ENCODE results near the gene GHRHR. TPM values are rescaled to one million over a fixed set of nuclear protein-coding genes. Genes with fewer than 3 reads are reported as not detected.

Gene GHRHR
- total and polyA plus RNA-seq, 10 of the 15 experiments (the other 5 are each of a cell fraction or from before 2014, with no cell fraction given) = not detected

DNA sequence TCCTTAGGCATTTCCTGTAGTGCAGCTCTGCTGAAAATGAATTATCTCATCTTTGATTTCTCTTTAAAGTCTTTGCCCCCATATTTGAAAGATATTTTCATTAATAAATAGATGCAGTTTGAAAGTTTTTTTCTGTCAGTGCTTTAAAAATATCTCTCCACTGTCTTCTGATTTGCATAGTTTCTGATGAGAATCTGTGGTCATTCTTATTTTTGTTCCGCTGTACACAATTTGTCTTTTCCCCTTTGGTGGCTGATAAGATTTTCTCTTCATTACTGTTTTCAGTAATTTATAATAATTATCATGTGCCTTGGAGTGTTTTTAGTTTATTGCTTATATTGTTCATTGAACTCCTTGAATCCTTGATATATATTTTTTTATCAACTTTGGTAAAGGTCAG lies 7.0 kb upstream of the GHRHR start (continued):
- TF ChIP-seq, protein P1, sequence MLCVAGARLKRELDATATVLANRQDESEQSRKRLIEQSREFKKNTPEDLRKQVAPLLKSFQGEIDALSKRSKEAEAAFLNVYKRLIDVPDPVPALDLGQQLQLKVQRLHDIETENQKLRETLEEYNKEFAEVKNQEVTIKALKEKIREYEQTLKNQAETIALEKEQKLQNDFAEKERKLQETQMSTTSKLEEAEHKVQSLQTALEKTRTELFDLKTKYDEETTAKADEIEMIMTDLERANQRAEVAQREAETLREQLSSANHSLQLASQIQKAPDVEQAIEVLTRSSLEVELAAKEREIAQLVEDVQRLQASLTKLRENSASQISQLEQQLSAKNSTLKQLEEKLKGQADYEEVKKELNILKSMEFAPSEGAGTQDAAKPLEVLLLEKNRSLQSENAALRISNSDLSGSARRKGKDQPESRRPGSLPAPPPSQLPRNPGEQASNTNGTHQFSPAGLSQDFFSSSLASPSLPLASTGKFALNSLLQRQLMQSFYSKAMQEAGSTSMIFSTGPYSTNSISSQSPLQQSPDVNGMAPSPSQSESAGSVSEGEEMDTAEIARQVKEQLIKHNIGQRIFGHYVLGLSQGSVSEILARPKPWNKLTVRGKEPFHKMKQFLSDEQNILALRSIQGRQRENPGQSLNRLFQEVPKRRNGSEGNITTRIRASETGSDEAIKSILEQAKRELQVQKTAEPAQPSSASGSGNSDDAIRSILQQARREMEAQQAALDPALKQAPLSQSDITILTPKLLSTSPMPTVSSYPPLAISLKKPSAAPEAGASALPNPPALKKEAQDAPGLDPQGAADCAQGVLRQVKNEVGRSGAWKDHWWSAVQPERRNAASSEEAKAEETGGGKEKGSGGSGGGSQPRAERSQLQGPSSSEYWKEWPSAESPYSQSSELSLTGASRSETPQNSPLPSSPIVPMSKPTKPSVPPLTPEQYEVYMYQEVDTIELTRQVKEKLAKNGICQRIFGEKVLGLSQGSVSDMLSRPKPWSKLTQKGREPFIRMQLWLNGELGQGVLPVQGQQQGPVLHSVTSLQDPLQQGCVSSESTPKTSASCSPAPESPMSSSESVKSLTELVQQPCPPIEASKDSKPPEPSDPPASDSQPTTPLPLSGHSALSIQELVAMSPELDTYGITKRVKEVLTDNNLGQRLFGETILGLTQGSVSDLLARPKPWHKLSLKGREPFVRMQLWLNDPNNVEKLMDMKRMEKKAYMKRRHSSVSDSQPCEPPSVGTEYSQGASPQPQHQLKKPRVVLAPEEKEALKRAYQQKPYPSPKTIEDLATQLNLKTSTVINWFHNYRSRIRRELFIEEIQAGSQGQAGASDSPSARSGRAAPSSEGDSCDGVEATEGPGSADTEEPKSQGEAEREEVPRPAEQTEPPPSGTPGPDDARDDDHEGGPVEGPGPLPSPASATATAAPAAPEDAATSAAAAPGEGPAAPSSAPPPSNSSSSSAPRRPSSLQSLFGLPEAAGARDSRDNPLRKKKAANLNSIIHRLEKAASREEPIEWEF (IDR thresholded peaks at IDR 0.05; ENCODE audit: insufficient replicate concordance, low read depth, low read length) = no peak
- no peak for TF ChIP-seq USF2 (IDR thresholded peaks at IDR 0.05; ENCODE audit: borderline replicate concordance, low read depth, low read length)
- TF ChIP-seq, protein P2, sequence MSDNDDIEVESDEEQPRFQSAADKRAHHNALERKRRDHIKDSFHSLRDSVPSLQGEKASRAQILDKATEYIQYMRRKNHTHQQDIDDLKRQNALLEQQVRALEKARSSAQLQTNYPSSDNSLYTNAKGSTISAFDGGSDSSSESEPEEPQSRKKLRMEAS (IDR thresholded peaks at IDR 0.05; ENCODE audit: low read depth, low read length) = no peak
- no peak for TF ChIP-seq YBX1 (IDR thresholded peaks at IDR 0.05)
- TF ChIP-seq, protein P3, sequence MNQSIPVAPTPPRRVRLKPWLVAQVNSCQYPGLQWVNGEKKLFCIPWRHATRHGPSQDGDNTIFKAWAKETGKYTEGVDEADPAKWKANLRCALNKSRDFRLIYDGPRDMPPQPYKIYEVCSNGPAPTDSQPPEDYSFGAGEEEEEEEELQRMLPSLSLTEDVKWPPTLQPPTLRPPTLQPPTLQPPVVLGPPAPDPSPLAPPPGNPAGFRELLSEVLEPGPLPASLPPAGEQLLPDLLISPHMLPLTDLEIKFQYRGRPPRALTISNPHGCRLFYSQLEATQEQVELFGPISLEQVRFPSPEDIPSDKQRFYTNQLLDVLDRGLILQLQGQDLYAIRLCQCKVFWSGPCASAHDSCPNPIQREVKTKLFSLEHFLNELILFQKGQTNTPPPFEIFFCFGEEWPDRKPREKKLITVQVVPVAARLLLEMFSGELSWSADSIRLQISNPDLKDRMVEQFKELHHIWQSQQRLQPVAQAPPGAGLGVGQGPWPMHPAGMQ (IDR thresholded peaks at IDR 0.05; ENCODE audit: borderline replicate concordance) = no peak

Data from GM12878 (cell line).